Liver (tissue), 3 donors: ENCODE data around the gene RAD23B.

ENCODE experiments used
- CTCF ChIP-seq: fragments of 150-350 bp; IDR thresholded peaks from 2 replicates; pipeline ENCODE4 v1.5.1; 2017; ENCODE audit warnings: improper control_type of control experiment, low read depth, low read length; ENCODE audit not compliant: missing input control
- JUND ChIP-seq, 2 donors: IDR thresholded peaks; 2 replicates each; pipeline ENCODE4 v1.6.1; 2016; ENCODE audit warnings: antibody characterized with exemption in 2 of 2
- RAD21 ChIP-seq, 2 donors: IDR thresholded peaks; 2 replicates each; pipeline ENCODE4 v1.6.1; 2016; ENCODE audit warnings: antibody characterized with exemption in 2 of 2, mild to moderate bottlenecking in 2 of 2
- SP1 ChIP-seq: IDR thresholded peaks from 2 replicates; pipeline ENCODE4 v1.6.1; 2018; ENCODE audit warnings: antibody characterized with exemption, mild to moderate bottlenecking
- YY1 ChIP-seq: IDR thresholded peaks from 2 replicates; pipeline ENCODE4 v1.6.1; 2016; ENCODE audit warnings: antibody characterized with exemption, mild to moderate bottlenecking
- TF ChIP-seq, protein P1 (sequence below): IDR thresholded peaks from 2 replicates; pipeline ENCODE4 v1.6.1; 2016; ENCODE audit warnings: antibody characterized with exemption
- donor health status: healthy.
- donor health status: healthy.

DNA sequence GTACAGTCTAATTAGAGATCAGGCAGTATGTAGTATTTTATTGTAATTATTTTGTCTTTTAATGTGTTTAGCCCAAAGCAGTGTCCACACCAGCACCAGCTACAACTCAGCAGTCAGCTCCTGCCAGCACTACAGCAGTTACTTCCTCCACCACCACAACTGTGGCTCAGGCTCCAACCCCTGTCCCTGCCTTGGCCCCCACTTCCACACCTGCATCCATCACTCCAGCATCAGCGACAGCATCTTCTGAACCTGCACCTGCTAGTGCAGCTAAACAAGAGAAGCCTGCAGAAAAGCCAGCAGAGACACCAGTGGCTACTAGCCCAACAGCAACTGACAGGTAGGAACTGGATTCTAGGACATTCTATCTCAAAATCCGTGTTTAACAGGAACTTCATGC, 23.2 kb downstream of the RAD23B start:
- TF ChIP-seq CTCF (no peak), JUND (IDR thresholded peaks at IDR 0.05) (no peak), RAD21 (IDR thresholded peaks at IDR 0.05) (no peak), YY1 (no peak), SP1 (no peak)
- TF ChIP-seq, protein P1, sequence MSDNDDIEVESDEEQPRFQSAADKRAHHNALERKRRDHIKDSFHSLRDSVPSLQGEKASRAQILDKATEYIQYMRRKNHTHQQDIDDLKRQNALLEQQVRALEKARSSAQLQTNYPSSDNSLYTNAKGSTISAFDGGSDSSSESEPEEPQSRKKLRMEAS, result no peak
